ENCODE results near the gene MAST1.
"Not testable (repeated sequence)": the region's sequence is repeated elsewhere in the genome, so short reads cannot be mapped to it uniquely, and the experiment has no call there.

Gene MAST1

GRCh38 chr19:12838182-12838885 lies at the start of gene MAST1:
Gene MAST1, plus strand, starts transcription at chr19:12838515. Its CDS starts 58 bp downstream, at chr19:12838573.
- DNase-seq, result no peak

DNA sequence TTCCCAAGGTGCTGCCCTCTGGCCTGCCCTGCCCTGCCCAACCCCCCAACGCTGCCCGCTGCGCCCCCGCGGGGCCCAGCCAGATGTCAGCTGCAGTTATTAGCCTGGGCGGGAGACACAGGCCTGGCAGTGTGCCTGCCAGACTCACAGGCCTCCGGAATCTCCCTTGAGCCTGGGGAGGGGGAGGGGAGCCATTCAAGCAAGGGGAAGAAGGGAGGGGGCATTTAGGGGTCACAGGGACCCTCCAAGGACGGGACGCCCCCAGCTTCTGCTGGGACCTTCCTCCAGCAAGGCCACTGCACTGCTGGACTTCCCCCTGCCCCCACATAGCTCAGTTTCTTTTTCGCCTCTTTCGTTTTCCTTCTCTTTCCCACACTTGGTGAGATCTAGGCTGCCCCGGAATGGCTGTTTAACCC lies 49.6 kb upstream of the MAST1 start:
- peak; percentile 49 for DNase-seq

- no peak for DNase-seq
Observed at GRCh38 chr19:12789098-12789903, 49.0 kb upstream of the MAST1 start.

- DNase-seq, result peak; percentile 91
Observed at GRCh38 chr19:12789904-12790619, 48.3 kb upstream of the MAST1 start.

GRCh38 chr19:12790628-12791344 lies 47.5 kb upstream of the MAST1 start:
- no peak for DNase-seq

GRCh38 chr19:12791345-12792050 lies 46.8 kb upstream of the MAST1 start, which contains the start of gene JUNB:
Gene JUNB, plus strand, starts transcription at chr19:12791486. Its CDS starts 286 bp downstream, at chr19:12791772.
- DNase-seq, result peak; percentile 95

- DNase-seq, result peak; percentile 51
Observed at GRCh38 chr19:12792051-12792852, 46.1 kb upstream of the MAST1 start.

- no peak for DNase-seq
Observed at GRCh38 chr19:12792853-12793289, 45.4 kb upstream of the MAST1 start.

GRCh38 chr19:12793290-12794195 lies 44.8 kb upstream of the MAST1 start:
- peak; percentile 85 for DNase-seq

DNA sequence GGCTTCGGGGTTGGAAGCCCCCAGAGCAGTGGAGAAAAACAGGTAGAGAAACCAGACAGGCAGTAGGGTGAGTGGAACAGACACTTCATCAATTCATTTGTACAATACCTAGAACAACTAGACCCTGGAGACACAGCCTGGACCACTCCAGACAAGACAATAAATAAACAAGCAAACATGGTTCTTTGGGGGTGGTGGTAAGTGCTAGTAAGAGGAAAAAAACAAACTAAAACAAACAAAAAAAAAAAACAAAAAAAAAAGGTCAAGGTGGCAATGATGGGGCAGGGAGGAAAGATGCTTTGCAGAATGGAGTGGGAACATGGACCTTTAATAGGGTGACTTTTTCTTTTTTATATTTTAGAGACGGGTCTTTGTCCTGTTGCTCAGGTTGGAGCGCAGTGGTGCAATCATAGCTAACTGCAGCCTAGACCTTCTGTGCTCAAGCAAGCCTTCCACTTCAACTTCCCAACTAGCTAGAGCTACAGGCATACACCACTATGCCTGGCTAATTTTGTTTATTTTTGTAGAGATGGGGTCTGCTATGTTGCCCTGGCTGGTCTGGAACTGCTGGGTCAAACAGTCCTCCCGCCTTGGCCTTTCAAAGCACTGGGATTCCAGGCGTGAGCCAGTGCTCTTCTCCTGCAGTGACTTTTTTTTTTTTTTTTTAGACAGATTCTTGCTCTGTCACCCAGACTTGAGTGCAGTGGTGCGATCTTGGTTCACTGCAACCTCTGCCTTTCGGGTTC lies 43.9 kb upstream of the MAST1 start:
- DNase-seq, result no peak

- DNase-seq, result no peak
Observed at GRCh38 chr19:12794971-12795381, 43.3 kb upstream of the MAST1 start.

GRCh38 chr19:12796146-12797071 lies 41.9 kb upstream of the MAST1 start:
- DNase-seq, result peak; percentile 56

- DNase-seq, result no peak
Observed at GRCh38 chr19:12797141-12797587, 41.2 kb upstream of the MAST1 start.

DNA sequence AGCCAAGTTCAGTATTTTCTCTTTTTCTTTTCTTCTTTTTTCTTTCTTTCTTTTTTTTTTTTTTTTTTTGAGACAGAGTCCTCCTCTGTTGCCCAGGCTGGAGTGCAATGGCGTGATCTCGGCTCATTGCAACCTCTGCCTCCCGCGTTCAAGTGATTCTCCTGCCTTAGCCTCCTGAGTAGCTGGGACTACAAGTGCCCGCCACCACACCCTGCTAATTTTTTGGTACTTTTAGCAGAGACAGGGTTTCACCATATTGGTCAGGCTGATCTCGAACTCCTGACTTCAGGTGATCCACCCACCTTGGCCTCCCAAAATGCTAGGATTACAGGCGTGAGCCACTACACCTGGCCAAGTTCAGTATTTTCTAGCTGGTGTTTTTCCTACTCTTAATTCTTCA lies 40.7 kb upstream of the MAST1 start:
- not testable (repeated sequence) for DNase-seq

- DNase-seq, result no peak
Observed at GRCh38 chr19:12799742-12800465, 38.4 kb upstream of the MAST1 start.

DNA sequence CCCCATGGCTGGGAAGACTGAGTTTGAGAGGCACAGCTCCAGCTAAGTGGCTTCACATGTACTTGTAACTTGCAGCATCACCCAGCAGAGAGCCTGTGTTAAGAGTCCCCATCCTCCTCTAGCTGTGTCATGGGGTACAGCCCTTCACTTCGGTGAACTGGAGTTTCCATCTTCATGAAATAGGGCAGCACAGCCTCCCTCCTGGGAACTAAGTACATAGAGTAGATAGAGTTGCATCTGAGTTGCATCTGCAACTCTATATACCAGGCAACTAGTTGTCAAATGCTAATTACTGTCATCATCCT lies 37.9 kb upstream of the MAST1 start:
- no peak for DNase-seq

GRCh38 chr19:12800923-12801465 lies 37.3 kb upstream of the MAST1 start:
- no peak for DNase-seq
